Measurements from ENCODE around the gene FOXC1.

The FOXC1 gene

GRCh38 chr6:1584996-1585668, 24.6 kb upstream of the FOXC1 start:
- DNase-seq (ENCODE audit: low read depth), result no peak

- DNase-seq (ENCODE audit: low read depth), result no peak
These were observed 24.1 kb upstream of the FOXC1 start for GRCh38 chr6:1585669-1586049.

- no peak for DNase-seq (ENCODE audit: low read depth)
These were observed 23.5 kb upstream of the FOXC1 start for GRCh38 chr6:1586256-1586655.

DNA sequence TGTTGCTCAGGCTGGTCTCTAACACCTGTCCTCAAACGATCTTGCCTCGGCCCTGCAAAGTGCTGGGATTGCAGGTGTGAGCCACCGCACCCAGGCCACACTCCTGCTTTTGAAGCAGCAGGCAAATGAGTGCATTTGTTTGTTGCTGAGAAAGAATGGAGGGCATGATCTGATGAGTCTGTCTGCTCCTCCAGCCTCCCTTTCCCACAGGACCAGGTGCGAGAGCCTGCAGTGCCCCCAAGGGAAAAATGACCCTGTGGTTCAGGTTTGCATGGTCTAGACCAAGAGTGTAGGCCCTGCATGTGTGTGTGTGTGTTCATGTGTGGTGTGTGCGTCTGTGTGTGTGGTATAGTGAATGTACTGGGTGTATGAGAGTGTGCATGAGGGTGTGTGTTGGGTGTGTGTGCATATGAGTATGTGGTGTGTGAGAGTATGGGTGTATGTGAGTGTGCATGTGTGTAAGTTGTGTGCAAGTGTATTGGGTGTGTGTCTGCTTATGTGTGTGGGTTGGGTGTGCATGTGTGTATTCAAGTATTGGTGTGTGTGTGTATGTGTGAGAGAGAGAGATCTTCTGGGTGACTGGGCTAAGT, 22.8 kb upstream of the FOXC1 start:
- DNase-seq (ENCODE audit: low read depth), result no peak

DNA sequence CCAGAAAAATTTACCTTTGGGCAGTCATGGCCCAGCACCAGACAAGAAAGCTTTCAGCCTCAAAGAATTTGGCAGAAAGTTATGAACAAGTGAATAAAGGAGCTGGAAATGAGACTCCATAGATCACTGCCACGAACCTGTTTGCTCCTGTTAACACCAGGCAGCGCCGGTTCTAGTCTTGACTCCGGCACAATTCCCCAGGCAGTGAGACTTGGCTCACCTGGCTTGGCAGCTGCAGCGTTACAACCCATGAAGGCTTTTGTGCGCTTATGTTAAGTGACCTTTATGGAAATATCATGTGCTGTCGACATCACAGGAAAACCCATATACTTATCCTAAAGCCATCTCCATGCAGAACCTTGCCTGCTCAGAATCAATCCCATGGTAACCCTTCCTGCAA, 22.2 kb upstream of the FOXC1 start:
- DNase-seq (ENCODE audit: low read depth), result no peak

GRCh38 chr6:1587977-1588376, 21.7 kb upstream of the FOXC1 start:
- no peak for DNase-seq (ENCODE audit: low read depth)

- DNase-seq (ENCODE audit: low read depth), result no peak
These were observed 20.5 kb upstream of the FOXC1 start for GRCh38 chr6:1589208-1589607.

- no peak for DNase-seq (ENCODE audit: low read depth)
These were observed 19.1 kb upstream of the FOXC1 start for GRCh38 chr6:1590580-1590979.

GRCh38 chr6:1591243-1591642, 18.5 kb upstream of the FOXC1 start:
- DNase-seq (ENCODE audit: low read depth), result no peak

GRCh38 chr6:1591926-1592325, 17.8 kb upstream of the FOXC1 start:
- no peak for DNase-seq (ENCODE audit: low read depth)

DNA sequence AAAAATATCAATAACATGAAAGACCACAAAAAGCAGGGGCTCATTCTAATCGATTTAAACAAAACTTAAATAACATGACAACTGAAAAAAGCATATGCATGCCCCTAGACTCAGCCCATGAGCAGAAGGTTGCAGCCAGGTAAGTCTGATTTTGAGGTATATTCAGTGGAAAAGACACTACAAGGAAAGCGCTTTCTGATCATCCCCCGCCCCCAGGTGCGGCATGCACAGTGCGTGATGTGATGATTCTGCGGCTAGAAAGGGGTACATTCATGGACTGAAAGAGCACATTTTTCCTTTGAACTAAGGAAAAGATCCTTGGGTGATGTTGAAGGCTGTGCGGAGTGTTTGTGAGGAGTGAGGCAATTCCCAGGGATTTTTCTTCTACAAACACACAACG, 16.9 kb upstream of the FOXC1 start:
- DNase-seq (ENCODE audit: low read depth), result no peak

DNA sequence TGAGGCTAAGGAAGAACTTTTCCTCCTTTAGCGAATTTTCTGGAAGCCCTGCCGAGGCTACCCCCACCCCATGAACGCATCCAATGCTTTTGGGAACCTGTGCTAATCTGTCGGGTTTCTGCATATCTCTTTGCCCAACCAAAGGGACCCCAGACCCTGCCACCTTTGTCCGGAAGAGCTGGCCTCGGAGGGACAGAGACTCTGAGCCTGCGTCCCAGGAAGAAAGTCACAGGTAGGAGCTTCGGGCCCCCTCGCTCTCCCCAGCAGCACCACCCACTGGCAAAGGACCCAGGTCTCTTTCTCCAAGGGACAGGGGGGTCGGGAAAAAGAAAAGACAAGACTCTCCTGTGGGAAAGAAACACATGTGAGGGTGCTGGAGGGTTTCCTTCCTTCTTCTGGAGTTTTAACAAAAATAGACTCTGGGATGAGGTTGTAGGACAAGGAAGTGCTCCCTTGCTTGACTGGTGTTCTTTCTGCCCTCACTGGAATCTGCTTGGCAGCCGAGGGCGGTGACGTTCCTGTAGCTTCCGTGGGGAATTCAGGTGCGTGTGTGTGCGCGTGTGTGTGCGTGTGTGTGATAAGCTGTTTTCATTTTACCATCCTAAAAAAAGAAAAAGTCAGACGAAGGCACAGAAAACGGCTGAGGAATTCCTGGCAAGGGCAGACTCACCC, 16.3 kb upstream of the FOXC1 start:
- no peak for DNase-seq (ENCODE audit: low read depth)

DNA sequence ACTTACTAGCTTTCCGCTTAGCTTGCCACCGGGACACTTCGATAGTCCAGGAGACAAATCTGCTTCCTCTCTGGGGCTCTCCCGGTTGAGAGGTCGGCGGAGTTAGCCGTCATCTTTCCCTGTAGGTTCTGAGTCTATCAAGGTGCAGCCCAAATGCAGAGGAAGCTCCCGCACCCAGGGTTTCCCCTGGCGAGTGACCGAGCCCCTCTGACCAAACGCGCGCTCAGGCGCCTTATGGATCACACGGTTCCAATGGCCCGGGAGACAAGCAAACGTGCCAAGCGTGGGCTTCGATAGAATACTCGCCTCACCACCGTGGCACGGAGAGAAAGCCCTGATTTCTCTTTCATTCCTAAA, 15.8 kb upstream of the FOXC1 start:
- DNase-seq (ENCODE audit: low read depth), result no peak

DNA sequence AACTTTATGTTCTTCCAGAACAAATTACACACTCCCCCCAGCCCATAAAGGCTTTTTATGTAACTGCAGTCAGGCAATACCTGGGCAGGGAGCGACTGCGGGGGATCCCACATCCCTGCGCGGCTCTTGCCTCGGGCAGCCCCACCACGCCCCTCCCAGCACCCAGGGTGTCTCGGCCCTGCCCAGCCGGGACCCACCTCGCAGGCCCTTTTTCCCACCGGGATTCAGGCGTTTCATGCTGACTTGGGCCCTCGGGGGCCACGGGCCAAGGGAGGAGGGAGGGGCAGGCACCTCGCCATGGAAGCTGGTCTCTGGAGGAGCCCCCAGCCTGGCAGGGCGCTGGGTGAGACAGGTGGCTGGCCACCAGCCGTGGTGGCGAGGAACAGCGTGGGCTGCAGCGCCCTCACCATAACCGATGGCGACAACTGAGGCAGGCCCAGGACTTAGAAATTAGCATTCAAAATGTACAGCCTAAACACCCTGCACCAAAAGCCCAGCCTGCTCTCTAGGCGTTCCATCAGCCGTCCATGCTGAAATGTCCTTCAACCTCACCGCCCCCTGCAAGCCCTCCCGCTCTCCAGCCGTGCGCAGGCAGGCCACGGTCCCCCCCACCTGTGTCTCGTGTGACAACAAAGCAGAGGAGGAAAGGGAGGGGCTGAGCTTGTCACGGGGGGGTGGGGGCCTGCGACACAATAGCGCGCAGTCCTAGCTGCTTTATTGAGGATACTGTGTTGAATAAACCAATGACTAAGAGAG, 15.1 kb upstream of the FOXC1 start:
- no peak for DNase-seq (ENCODE audit: low read depth)

- DNase-seq (ENCODE audit: low read depth), result no peak
These were observed 14.2 kb upstream of the FOXC1 start for GRCh38 chr6:1595271-1596087.

- DNase-seq (ENCODE audit: low read depth), result no peak
These were observed 13.4 kb upstream of the FOXC1 start for GRCh38 chr6:1596088-1596852.

GRCh38 chr6:1597121-1597744, 12.5 kb upstream of the FOXC1 start:
- no peak for DNase-seq (ENCODE audit: low read depth)

DNA sequence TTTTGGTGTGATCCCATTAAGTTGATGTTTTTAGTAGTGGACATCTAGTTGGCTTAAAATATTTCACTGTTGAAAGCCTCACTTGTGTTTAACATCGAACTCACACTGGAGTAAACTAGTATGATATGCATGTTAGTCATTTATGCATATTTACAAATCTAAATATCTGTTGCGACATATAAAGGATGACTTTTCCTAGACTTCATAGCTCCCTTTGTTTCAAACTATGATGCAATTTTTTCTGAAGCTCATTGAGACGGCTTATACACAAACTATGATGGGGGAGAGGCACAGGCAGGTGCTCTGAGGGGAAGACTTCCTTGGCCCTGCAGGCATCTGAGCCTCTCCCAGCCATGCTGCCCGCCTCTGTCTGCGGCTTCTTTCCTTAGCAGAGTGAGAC, 11.8 kb upstream of the FOXC1 start:
- no peak for DNase-seq (ENCODE audit: low read depth)

- DNase-seq (ENCODE audit: low read depth), result no peak
These were observed 11.3 kb upstream of the FOXC1 start for GRCh38 chr6:1598433-1598832.

DNA sequence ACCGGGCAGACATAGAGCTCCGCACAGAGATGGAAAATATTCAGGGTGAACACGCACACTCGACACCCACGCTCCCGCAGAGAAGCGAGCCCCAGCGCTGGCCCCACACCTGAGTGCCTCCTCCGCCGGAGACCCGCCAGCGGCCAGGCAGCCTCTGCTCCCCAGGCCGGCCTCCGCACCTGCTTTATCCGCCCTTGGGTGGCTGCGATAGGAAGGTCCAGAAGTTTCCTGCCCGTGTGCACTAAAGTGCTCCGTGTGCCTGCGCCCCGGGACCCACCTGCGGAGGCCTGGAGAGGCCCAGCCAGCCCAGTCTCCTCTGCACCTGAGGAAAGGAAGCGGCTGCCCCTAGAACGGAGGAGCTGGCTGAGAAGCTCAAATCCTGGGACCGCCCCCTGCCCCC, 10.8 kb upstream of the FOXC1 start:
- DNase-seq (ENCODE audit: low read depth), result no peak

GRCh38 chr6:1599469-1599868, 10.2 kb upstream of the FOXC1 start:
- no peak for DNase-seq (ENCODE audit: low read depth)

All from GM04503 (cell line).